HG02623 (cell line): ENCODE measurements around the gene CFAP54.

ENCODE experiments used
- ATAC-seq: cut with Tn5 transposase; IDR thresholded peaks from one replicate; pipeline ENCODE4 v1.9.1; 2021; ENCODE audit warnings: moderate library complexity; ENCODE audit not compliant: unreplicated experiment

CFAP54 gene

GRCh38 chr12:96729886-96730285 is 240.5 kb downstream of the CFAP54 start:
- ATAC-seq, result no peak

- no peak for ATAC-seq
These were observed 254.2 kb downstream of the CFAP54 start for GRCh38 chr12:96743606-96744005.

GRCh38 chr12:96749999-96750398 is 260.6 kb downstream of the CFAP54 start:
- ATAC-seq, result no peak

GRCh38 chr12:96751626-96752025 is 262.2 kb downstream of the CFAP54 start:
- no peak for ATAC-seq

GRCh38 chr12:96752211-96752610 is 262.8 kb downstream of the CFAP54 start:
- no peak for ATAC-seq

GRCh38 chr12:96766232-96766631 is 276.9 kb downstream of the CFAP54 start:
- ATAC-seq, result no peak

- no peak for ATAC-seq
These were observed 280.0 kb downstream of the CFAP54 start for GRCh38 chr12:96769400-96769799.

GRCh38 chr12:96770219-96771102 is 281.1 kb downstream of the CFAP54 start:
- ATAC-seq, result no peak

- ATAC-seq, result no peak
These were observed 283.7 kb downstream of the CFAP54 start for GRCh38 chr12:96773031-96773430.

- ATAC-seq, result no peak
These were observed 285.3 kb downstream of the CFAP54 start for GRCh38 chr12:96774496-96775256.

GRCh38 chr12:96776908-96777307 is 287.5 kb downstream of the CFAP54 start:
- ATAC-seq, result no peak

GRCh38 chr12:96780330-96780729 is 291.0 kb downstream of the CFAP54 start:
- no peak for ATAC-seq

- no peak for ATAC-seq
These were observed 297.4 kb downstream of the CFAP54 start for GRCh38 chr12:96786791-96787190.

GRCh38 chr12:96803969-96804368 is 314.6 kb downstream of the CFAP54 start:
- no peak for ATAC-seq

GRCh38 chr12:96806272-96806671 is 316.9 kb downstream of the CFAP54 start:
- ATAC-seq, result no peak

GRCh38 chr12:96807741-96808140 is 318.4 kb downstream of the CFAP54 start:
- no peak for ATAC-seq

- ATAC-seq, result no peak
These were observed 319.2 kb downstream of the CFAP54 start for GRCh38 chr12:96808587-96808986.

GRCh38 chr12:96809522-96809921 is 320.1 kb downstream of the CFAP54 start:
- no peak for ATAC-seq

- no peak for ATAC-seq
These were observed 320.7 kb downstream of the CFAP54 start for GRCh38 chr12:96810057-96810456.

GRCh38 chr12:96810477-96810876 is 321.1 kb downstream of the CFAP54 start:
- no peak for ATAC-seq

- no peak for ATAC-seq
These were observed 321.7 kb downstream of the CFAP54 start for GRCh38 chr12:96811083-96811482.

- ATAC-seq, result no peak
These were observed 322.8 kb downstream of the CFAP54 start for GRCh38 chr12:96812153-96812552.
